Measurements from ENCODE around the gene TFPI. TPM values are rescaled to one million over a fixed set of nuclear protein-coding genes. Genes with fewer than 3 reads are reported as not detected.
A peak's percentile ranks its signal among the peaks of the same experiment; 100 is the strongest.
"Not testable (repeated sequence)": the region's sequence is repeated elsewhere in the genome, so short reads cannot be mapped to it uniquely, and the experiment has no call there.

The TFPI gene
- total and polyA plus RNA-seq, 10 of the 15 experiments (the other 5 are each of a cell fraction or from before 2014, with no cell fraction given), result 0.07 to 0.59 (median 0.34) TPM

- no peaks in the 10 kb centered on the region for H3K36me3 ChIP-seq (ENCODE audit: control insufficient read depth in 2 of 2, insufficient read depth in 2 of 2, low read length in 1 of 2)
- POLR2A ChIA-PET, result no interaction called here
- H3K4me1 ChIP-seq (ENCODE audit: control insufficient read depth, insufficient read depth, low read length), result no peaks in the 10 kb centered on the region
- CTCF ChIA-PET, result interaction anchor here (1.0 kb wide), 2 partner anchors 26 to 60 kb away, joined by 4 read pairs; no protein-coding TSS in a partner anchor
- WGBS (ENCODE audit: insufficient coverage, insufficient replicate concordance, low lambda C conversion rate, missing lambda C conversion rate), result 9% methylated on average over 7 of the region's 7 CpGs
- no peak for TF ChIP-seq FOS (IDR thresholded peaks at IDR 0.05; ENCODE audit: borderline replicate concordance, extremely low read depth, insufficient read length)
- TF ChIP-seq, protein P1, sequence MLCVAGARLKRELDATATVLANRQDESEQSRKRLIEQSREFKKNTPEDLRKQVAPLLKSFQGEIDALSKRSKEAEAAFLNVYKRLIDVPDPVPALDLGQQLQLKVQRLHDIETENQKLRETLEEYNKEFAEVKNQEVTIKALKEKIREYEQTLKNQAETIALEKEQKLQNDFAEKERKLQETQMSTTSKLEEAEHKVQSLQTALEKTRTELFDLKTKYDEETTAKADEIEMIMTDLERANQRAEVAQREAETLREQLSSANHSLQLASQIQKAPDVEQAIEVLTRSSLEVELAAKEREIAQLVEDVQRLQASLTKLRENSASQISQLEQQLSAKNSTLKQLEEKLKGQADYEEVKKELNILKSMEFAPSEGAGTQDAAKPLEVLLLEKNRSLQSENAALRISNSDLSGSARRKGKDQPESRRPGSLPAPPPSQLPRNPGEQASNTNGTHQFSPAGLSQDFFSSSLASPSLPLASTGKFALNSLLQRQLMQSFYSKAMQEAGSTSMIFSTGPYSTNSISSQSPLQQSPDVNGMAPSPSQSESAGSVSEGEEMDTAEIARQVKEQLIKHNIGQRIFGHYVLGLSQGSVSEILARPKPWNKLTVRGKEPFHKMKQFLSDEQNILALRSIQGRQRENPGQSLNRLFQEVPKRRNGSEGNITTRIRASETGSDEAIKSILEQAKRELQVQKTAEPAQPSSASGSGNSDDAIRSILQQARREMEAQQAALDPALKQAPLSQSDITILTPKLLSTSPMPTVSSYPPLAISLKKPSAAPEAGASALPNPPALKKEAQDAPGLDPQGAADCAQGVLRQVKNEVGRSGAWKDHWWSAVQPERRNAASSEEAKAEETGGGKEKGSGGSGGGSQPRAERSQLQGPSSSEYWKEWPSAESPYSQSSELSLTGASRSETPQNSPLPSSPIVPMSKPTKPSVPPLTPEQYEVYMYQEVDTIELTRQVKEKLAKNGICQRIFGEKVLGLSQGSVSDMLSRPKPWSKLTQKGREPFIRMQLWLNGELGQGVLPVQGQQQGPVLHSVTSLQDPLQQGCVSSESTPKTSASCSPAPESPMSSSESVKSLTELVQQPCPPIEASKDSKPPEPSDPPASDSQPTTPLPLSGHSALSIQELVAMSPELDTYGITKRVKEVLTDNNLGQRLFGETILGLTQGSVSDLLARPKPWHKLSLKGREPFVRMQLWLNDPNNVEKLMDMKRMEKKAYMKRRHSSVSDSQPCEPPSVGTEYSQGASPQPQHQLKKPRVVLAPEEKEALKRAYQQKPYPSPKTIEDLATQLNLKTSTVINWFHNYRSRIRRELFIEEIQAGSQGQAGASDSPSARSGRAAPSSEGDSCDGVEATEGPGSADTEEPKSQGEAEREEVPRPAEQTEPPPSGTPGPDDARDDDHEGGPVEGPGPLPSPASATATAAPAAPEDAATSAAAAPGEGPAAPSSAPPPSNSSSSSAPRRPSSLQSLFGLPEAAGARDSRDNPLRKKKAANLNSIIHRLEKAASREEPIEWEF (IDR thresholded peaks at IDR 0.05; ENCODE audit: insufficient replicate concordance, low read depth, low read length), result no peak
- TF ChIP-seq RCOR1 (conservative IDR thresholded peaks at IDR 0.05; ENCODE audit: low read depth, low read length), result no peak
- no peak for TF ChIP-seq USF1 (IDR thresholded peaks at IDR 0.05; ENCODE audit: borderline replicate concordance, extremely low read length, insufficient read depth, low read depth, low read length)
- 0 out of 2 replicates have a peak, but pooled peaks have one; percentile 53 for TF ChIP-seq YY1 (IDR thresholded peaks at IDR 0.05; ENCODE audit: low read depth, low read length)
- H3K27ac ChIP-seq (ENCODE audit: control insufficient read depth, insufficient read depth), result no peak overlapping the region
- H4K20me1 ChIP-seq (ENCODE audit: control insufficient read depth, insufficient read depth), result no peaks in the 10 kb centered on the region
- DNase-seq (ENCODE audit: low read depth, low spot score) (no peak), ATAC-seq (peak; percentile 73), FAIRE-seq (no peak)
- SMC1A ChIA-PET (ENCODE audit: uncharacterized antibody, unreplicated experiment), result interaction anchor here (1.3 to 4.3 kb wide), 4 partner anchors 17 to 323 kb away, joined by 3 to 17 read pairs (median 4); no protein-coding TSS in a partner anchor
- 0 out of 2 replicates have a peak overlapping the region, but pooled peaks have one; percentile 9 for H3K4me2 ChIP-seq (ENCODE audit: control insufficient read depth, insufficient read depth)
- in situ Hi-C loops (cut with MboI) (no loop called here), intact Hi-C loops (cut with micrococcal nuclease; ENCODE audit: unreplicated experiment) (no loop called here)
- H3K4me3 ChIP-seq, result no peak overlapping the region
- no TSS peak for BruUV-seq (replicated peaks)
- no peak overlapping the region for H3K9ac ChIP-seq (ENCODE audit: control insufficient read depth, insufficient read depth, low read length)
- H2AFZ ChIP-seq (ENCODE audit: control insufficient read depth, low read depth, low read length), result peak overlapping the region; percentile 34; the same call in 1 of the 2 replicates
- no peaks in the 10 kb centered on the region for H3K9me3 ChIP-seq (replicated peaks; ENCODE audit: control insufficient read depth, insufficient read depth, low read length)
- RAD21 ChIA-PET (ENCODE audit: unreplicated experiment), result interaction anchor here (1.3 to 1.5 kb wide), 2 partner anchors 13 to 19 kb away, joined by 3 to 4 read pairs; no protein-coding TSS in a partner anchor
- no peaks in the 10 kb centered on the region for H3K27me3 ChIP-seq (replicated peaks in 1 of 2; ENCODE audit: control insufficient read depth in 2 of 2, insufficient read depth in 2 of 2, low read length in 1 of 2)
- no peaks in the 10 kb centered on the region for H3K79me2 ChIP-seq (ENCODE audit: control insufficient read depth, insufficient read depth, low read length)
Measured at GRCh38 chr2:187519419-187520120, 34.7 kb downstream of the TFPI start.

DNA sequence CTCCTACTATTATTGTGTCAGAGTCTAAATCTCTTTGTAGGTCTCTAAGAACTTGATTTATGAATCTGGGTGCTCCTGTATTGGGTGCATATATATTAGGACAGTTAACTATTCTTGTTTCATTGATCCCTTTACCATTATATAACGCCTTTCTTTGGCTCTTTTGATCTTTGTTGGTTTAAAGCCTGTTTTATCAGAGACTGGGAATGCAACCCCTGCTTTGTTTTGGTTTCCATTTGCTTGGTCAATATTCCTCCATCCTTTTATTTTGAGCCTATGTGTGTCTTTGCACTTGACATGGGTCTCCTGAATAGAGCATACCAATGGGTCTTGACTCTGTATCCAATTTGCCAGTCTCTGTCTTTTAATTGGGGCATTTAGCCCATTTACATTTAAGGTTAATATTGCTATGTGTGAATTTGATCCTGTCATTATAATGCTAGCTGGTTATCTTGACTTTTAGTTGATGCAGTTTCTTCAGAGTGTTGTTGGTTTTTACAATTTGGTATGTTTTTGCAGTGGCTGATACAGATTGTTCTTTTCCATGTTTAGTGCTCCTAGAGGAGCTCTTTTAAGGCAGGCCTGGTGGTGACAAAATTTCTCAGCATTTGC, 36.4 kb downstream of the TFPI start:
- H3K79me2 ChIP-seq (ENCODE audit: control insufficient read depth, insufficient read depth, low read length); RAD21 ChIA-PET (ENCODE audit: unreplicated experiment): not testable (repeated sequence)
- CTCF ChIA-PET, result interaction anchor here (0.9 to 1.7 kb wide), 4 partner anchors 16 to 63 kb away, joined by 3 to 5 read pairs (median 4); no protein-coding TSS in a partner anchor

More for the DNA sequence above, 36.4 kb downstream of the TFPI start:
- H3K4me2 ChIP-seq (ENCODE audit: control insufficient read depth, insufficient read depth); H3K4me3 ChIP-seq; H3K9me3 ChIP-seq (replicated peaks; ENCODE audit: control insufficient read depth, insufficient read depth, low read length); in situ Hi-C loops (cut with MboI); POLR2A ChIA-PET; H3K9ac ChIP-seq (ENCODE audit: control insufficient read depth, insufficient read depth, low read length); H3K27ac ChIP-seq (ENCODE audit: control insufficient read depth, insufficient read depth); H3K36me3 ChIP-seq (ENCODE audit: control insufficient read depth in 2 of 2, insufficient read depth in 2 of 2, low read length in 1 of 2); FAIRE-seq; ATAC-seq; H3K27me3 ChIP-seq (replicated peaks in 1 of 2; ENCODE audit: control insufficient read depth in 2 of 2, insufficient read depth in 2 of 2, low read length in 1 of 2); BruUV-seq (replicated peaks); H3K4me1 ChIP-seq (ENCODE audit: control insufficient read depth, insufficient read depth, low read length); intact Hi-C loops (cut with micrococcal nuclease; ENCODE audit: unreplicated experiment); DNase-seq (ENCODE audit: low read depth, low spot score); H4K20me1 ChIP-seq (ENCODE audit: control insufficient read depth, insufficient read depth); H2AFZ ChIP-seq (ENCODE audit: control insufficient read depth, low read depth, low read length): not testable (repeated sequence)
- SMC1A ChIA-PET (ENCODE audit: uncharacterized antibody, unreplicated experiment), result interaction anchor here (1.2 to 4.3 kb wide), 3 partner anchors 19 to 325 kb away, joined by 3 to 17 read pairs (median 3); no protein-coding TSS in a partner anchor
- 0% methylated on average over 1 of the region's 1 CpG for WGBS (ENCODE audit: insufficient coverage, insufficient replicate concordance, low lambda C conversion rate, missing lambda C conversion rate)

Measured in GM12878 (cell line).